Right lobe of liver (tissue), 6 donors: Measurements from ENCODE around the gene INSYN2B. TPM values are rescaled to one million over a fixed set of nuclear protein-coding genes. Genes with fewer than 3 reads are reported as not detected.

Experiments
- ATAC-seq, 4 donors: fragments of 200-7000 bp; cut with Tn5 transposase; one replicate each; pipeline ENCODE4 v1.9.1; 2020; ENCODE audit warnings: mild to moderate bottlenecking in 4 of 4, moderate library complexity in 4 of 4
- DNase-seq, 3 donors: peaks; one replicate each; pipeline ENCODE4 v3.0.0-alpha.2; 2020
- H3K27ac ChIP-seq, 3 donors: fragments of 200-600 bp; one replicate each; pipeline ENCODE4 v1.8.0; 2022
- H3K27me3 ChIP-seq, 2 donors: fragments of 200-600 bp; one replicate each; pipeline ENCODE4 v1.8.0; 2022
- H3K36me3 ChIP-seq, 4 donors: fragments of 200-600 bp; sonication (generic) in 1 of 4; one replicate each; pipeline versions ENCODE4 v1.5.1 to v1.8.0; 2017 to 2022; ENCODE audit warnings: control low read depth in 1 of 4
- H3K4me1 ChIP-seq, 4 donors: fragments of 200-600 bp; sonication (generic) in 1 of 4; one replicate each; pipeline versions ENCODE4 v1.5.1 to v1.8.0; 2017 to 2022; ENCODE audit warnings: control low read depth in 1 of 4
- H3K4me3 ChIP-seq, 3 donors: fragments of 200-600 bp; one replicate each; pipeline ENCODE4 v1.8.0; 2022
- H3K9me3 ChIP-seq, 4 donors: fragments of 200-600 bp; sonication (generic) in 1 of 4; one replicate each; pipeline versions ENCODE4 v1.5.1 to v1.8.0; 2017 to 2022; ENCODE audit warnings: control low read depth in 1 of 4
- POLR2A ChIP-seq: fragments of 450-650 bp; IDR thresholded peaks from one replicate; pipeline ENCODE4 v1.6.1; 2017; ENCODE audit warnings: antibody characterized with exemption, mild to moderate bottlenecking
- WGBS: methylation state at CpG from one replicate; pipeline ENCODE4 v1.1.6; 2018; ENCODE audit warnings: low coverage, low lambda C conversion rate; ENCODE audit not compliant: insufficient coverage; ENCODE audit errors: missing lambda C conversion rate; 5-methylcytosine and 5-hydroxymethylcytosine counted together
- intact Hi-C, 2 donors: fragments of 100-400 bp; cut with DNase I; formaldehyde crosslinking; loops; one replicate each; pipeline versions ENCODE4 v1.11.2 to v1.14.1; 2022
- total RNA-seq, 6 experiments: library from RNA; depleted of rRNA in 2 of 6; stranded (reverse); fragments of >200 nt in 2 of 6; fragmentation: NEBNext Ultra II Directional in 3 of 6; extraction: Animal tissue kit (Norgen Biotek cat#: 25700) in 3 of 6; gene quantifications; one replicate each; pipeline versions ENCODE4 v1.1.0 to v1.2.4, GENCODE V29; 2016 to 2023
- TF ChIP-seq, protein P1 (sequence below), 4 donors: fragments of 200-600 bp in 3 of 4; fragments of 450-650 bp in 1 of 4; IDR thresholded peaks; one replicate each; pipeline versions ENCODE4 v1.5.1 to v1.8.0; 2016 to 2022; ENCODE audit warnings: antibody characterized with exemption in 4 of 4, mild to moderate bottlenecking in 2 of 4
- donor health status: DM: no; HTN: yes; CAD: no.
- donor health status: DM: no; HTN: no; CAD: no.
- donor health status: DM: no; HTN: no; CAD: no.
- donor health status: DM: no; HTN: yes; CAD: no.
- donor health status: DM: no; HTN: yes; CAD: no.

The INSYN2B gene
- total RNA-seq, 6 experiments from 2014 or later: 0.09 to 0.13 TPM; not detected in 4

DNA sequence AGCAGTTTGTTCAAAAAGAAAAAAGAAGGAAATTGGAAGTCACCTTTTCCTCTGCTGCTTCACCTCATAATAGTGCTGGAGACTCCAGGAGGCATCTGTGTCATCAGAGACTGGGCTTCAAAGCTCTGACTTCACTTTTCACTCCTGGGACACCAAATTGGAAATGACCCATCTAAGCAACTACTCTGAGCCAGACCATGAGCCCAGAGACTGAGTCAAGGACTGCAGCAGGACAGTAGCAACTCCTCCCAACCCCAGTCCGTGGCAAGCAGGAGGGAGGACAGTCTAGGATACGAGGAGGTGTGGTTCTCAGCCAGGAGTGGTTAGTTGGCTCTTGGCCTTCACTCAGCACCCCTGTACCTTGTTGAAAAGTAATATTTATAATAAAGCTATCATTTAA is 131.5 kb downstream of the INSYN2B start:
- Histone ChIP-seq H3K27me3 (no peaks in the 10 kb centered on the region), H3K27ac (no peak overlapping the region), H3K36me3 (no peaks in the 10 kb centered on the region), H3K4me1 (no peaks in the 10 kb centered on the region), H3K4me3 (no peak overlapping the region), H3K9me3 (no peaks in the 10 kb centered on the region)
- TF ChIP-seq, protein P1, sequence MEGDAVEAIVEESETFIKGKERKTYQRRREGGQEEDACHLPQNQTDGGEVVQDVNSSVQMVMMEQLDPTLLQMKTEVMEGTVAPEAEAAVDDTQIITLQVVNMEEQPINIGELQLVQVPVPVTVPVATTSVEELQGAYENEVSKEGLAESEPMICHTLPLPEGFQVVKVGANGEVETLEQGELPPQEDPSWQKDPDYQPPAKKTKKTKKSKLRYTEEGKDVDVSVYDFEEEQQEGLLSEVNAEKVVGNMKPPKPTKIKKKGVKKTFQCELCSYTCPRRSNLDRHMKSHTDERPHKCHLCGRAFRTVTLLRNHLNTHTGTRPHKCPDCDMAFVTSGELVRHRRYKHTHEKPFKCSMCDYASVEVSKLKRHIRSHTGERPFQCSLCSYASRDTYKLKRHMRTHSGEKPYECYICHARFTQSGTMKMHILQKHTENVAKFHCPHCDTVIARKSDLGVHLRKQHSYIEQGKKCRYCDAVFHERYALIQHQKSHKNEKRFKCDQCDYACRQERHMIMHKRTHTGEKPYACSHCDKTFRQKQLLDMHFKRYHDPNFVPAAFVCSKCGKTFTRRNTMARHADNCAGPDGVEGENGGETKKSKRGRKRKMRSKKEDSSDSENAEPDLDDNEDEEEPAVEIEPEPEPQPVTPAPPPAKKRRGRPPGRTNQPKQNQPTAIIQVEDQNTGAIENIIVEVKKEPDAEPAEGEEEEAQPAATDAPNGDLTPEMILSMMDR (IDR thresholded peaks at IDR 0.05): no peak
- TF ChIP-seq POLR2A: no peak
- intact Hi-C loops: no loop called here
- ATAC-seq (no peak), DNase-seq (no peak)
- WGBS: 33% methylated on average over 1 of the region's 2 CpGs

DNA sequence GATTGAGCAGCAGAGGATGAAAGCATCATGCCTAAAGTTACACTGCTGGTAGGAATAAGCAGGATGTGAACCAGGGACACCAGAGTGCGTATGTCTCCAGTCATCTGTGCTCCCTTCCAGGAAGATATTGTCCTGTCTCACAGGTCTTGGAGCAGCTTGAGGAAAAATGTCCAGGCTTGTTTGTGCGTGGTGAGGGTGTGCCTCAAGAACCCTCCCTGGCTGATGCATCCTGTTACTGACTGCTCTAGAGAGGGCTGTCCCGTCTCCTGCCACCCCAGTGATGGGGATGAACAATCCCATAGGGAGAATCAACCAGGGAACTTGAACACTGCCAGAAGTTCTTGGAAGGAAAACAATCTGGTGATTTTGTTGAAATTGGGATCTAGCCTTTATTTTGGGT is 132.0 kb downstream of the INSYN2B start:
- H3K27me3 ChIP-seq: no peaks in the 10 kb centered on the region
- H3K36me3 ChIP-seq: no peaks in the 10 kb centered on the region
- H3K27ac ChIP-seq: no peak overlapping the region
- intact Hi-C loops: no loop called here
- TF ChIP-seq, protein P1 (IDR thresholded peaks at IDR 0.05): no peak
- TF ChIP-seq POLR2A: no peak
- 47% methylated on average over 2 of the region's 3 CpGs for WGBS
- H3K9me3 ChIP-seq: no peaks in the 10 kb centered on the region
- no peaks in the 10 kb centered on the region for H3K4me1 ChIP-seq
- no peak overlapping the region for H3K4me3 ChIP-seq
- ATAC-seq: no peak
- DNase-seq: no peak

DNA sequence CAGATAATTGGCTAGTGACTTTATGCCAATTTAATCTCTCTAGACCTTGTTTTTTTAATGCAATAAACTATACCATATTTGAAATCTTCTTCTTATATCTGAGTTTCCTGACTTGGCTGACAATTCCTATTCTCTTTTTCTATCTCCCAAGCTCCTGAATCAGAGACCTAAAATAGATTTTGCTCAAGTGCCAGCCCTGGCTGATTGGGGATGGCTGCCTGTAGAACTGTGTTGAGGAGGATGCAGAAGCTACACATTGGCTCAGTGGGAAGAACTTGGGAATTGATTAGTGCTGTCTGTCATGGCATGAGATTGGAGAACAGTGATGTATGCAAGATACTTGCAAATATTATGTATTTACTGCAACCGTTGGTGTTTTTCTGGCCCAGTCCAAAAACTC is 132.8 kb downstream of the INSYN2B start:
- intact Hi-C loops: no loop called here
- Histone ChIP-seq H3K4me1 (no peaks in the 10 kb centered on the region), H3K27ac (no peak overlapping the region), H3K27me3 (no peaks in the 10 kb centered on the region), H3K9me3 (no peaks in the 10 kb centered on the region), H3K4me3 (no peak overlapping the region), H3K36me3 (no peaks in the 10 kb centered on the region)
- WGBS: 100% methylated on average over 1 of the region's 1 CpG
- ATAC-seq (no peak), DNase-seq (no peak)
- TF ChIP-seq, protein P1 (IDR thresholded peaks at IDR 0.05): no peak
- no peak for TF ChIP-seq POLR2A

DNA sequence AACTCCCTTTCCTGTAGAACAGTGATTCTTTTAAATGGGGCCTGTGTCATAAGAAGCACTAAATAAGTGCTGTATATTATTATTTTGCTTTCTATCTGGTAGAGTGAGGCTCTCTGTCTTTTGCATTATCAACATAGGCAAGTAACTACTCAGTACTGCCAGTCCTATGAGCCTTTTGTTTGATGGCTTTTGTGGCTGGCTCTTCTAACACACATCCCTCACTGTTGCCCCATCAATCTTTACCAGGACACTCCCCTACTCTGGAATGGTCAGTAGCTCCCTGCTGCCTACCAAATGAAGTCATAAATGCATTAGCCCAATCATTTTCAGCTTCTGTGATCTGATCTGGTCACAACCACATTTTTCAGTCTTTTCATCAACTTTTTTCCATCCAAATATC is 137.6 kb downstream of the INSYN2B start:
- H3K27me3 ChIP-seq: no peaks in the 10 kb centered on the region
- TF ChIP-seq, protein P1 (IDR thresholded peaks at IDR 0.05): no peak
- TF ChIP-seq POLR2A: no peak
- ATAC-seq (no peak), DNase-seq (no peak)
- H3K36me3 ChIP-seq: no peaks in the 10 kb centered on the region
- no peaks in the 10 kb centered on the region for H3K9me3 ChIP-seq
- H3K27ac ChIP-seq: no peak overlapping the region
- H3K4me3 ChIP-seq: no peak overlapping the region
- intact Hi-C loops: no loop called here
- H3K4me1 ChIP-seq: no peaks in the 10 kb centered on the region

DNA sequence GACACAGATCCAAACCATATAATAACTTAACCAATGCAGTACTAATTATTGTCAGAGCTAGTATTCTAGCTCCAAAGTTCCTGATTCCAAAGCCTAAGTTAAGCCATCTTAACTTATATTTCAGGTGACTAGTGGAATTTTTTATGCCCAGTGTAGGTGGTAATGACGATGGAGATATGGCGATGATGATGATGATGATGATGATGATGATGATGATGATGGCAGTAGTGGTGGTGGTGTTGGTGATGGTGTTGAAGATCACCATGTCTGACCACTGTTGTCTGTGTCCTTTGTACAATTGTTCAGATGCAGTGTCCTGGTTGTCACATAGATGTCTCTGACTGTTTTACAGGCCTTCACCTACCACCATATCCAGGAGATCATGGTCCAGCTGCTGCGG is 139.9 kb downstream of the INSYN2B start:
- 78% methylated on average over 3 of the region's 3 CpGs for WGBS

More for the DNA sequence above, 139.9 kb downstream of the INSYN2B start:
- Histone ChIP-seq H3K4me3 (no peak overlapping the region), H3K27ac (no peak overlapping the region), H3K27me3 (no peaks in the 10 kb centered on the region), H3K36me3 (no peaks in the 10 kb centered on the region), H3K9me3 (no peaks in the 10 kb centered on the region), H3K4me1 (no peaks in the 10 kb centered on the region)
- no peak for ATAC-seq
- DNase-seq: no peak
- TF ChIP-seq, protein P1 (IDR thresholded peaks at IDR 0.05): no peak
- TF ChIP-seq POLR2A: no peak
- intact Hi-C loops: no loop called here
